Measurements from ENCODE around the gene TRIAP1. TPM values are rescaled to one million over a fixed set of nuclear protein-coding genes. Genes with fewer than 3 reads are reported as not detected.
"Not testable (repeated sequence)": the region's sequence is repeated elsewhere in the genome, so short reads cannot be mapped to it uniquely, and the experiment has no call there.

TRIAP1 gene
- total RNA-seq, 1 donor from 2014 or later: 21.1 TPM

- Histone ChIP-seq H3K9me3 (no peaks in the 10 kb centered on the region), H3K27me3 (no peaks in the 10 kb centered on the region), H3K27ac (no peak overlapping the region), H3K36me3 (peaks cover 90% of the 10 kb centered on the region), H3K4me3 (no peak overlapping the region), H3K4me1 (no peaks in the 10 kb centered on the region)
- intact Hi-C loops (cut with DNase I): no loop called here
- no peak for DNase-seq
- no peak for ATAC-seq
- no peak for TF ChIP-seq CTCF (IDR thresholded peaks at IDR 0.05)
Observed at GRCh38 chr12:120457133-120457532, 10.9 kb upstream of the TRIAP1 start.

- peaks cover 82% of the 10 kb centered on the region for H3K36me3 ChIP-seq
- DNase-seq (no peak), ATAC-seq (no peak)
- no peak overlapping the region for H3K4me3 ChIP-seq
- H3K9me3 ChIP-seq: no peaks in the 10 kb centered on the region
- no peaks in the 10 kb centered on the region for H3K27me3 ChIP-seq
- intact Hi-C loops (cut with DNase I): no loop called here
- no peaks in the 10 kb centered on the region for H3K4me1 ChIP-seq
- TF ChIP-seq CTCF (IDR thresholded peaks at IDR 0.05): no peak
- no peak overlapping the region for H3K27ac ChIP-seq
Observed at GRCh38 chr12:120455302-120455701, 9.1 kb upstream of the TRIAP1 start.

- H3K4me3 ChIP-seq: no peak overlapping the region
- peak; percentile 80 for ATAC-seq
- H3K27ac ChIP-seq: no peak overlapping the region
- no peaks in the 10 kb centered on the region for H3K27me3 ChIP-seq
- TF ChIP-seq CTCF (IDR thresholded peaks at IDR 0.05): peak; percentile 68
- H3K9me3 ChIP-seq: no peaks in the 10 kb centered on the region
- no peaks in the 10 kb centered on the region for H3K4me1 ChIP-seq
- H3K36me3 ChIP-seq: peaks cover 73% of the 10 kb centered on the region
- DNase-seq: no peak
- intact Hi-C loops (cut with DNase I): no loop called here
Observed at GRCh38 chr12:120453977-120454376, 7.8 kb upstream of the TRIAP1 start.

- Histone ChIP-seq H3K27me3 (no peaks in the 10 kb centered on the region), H3K27ac (no peak overlapping the region), H3K36me3 (peaks cover 65% of the 10 kb centered on the region), H3K4me1 (no peaks in the 10 kb centered on the region), H3K9me3 (no peaks in the 10 kb centered on the region), H3K4me3 (no peak overlapping the region)
- ATAC-seq (no peak), DNase-seq (no peak)
- intact Hi-C loops (cut with DNase I): no loop called here
- TF ChIP-seq CTCF (IDR thresholded peaks at IDR 0.05): no peak
Observed at GRCh38 chr12:120453060-120453750, 7.0 kb upstream of the TRIAP1 start.

GRCh38 chr12:120452524-120452923 is 6.3 kb upstream of the TRIAP1 start:
- DNase-seq; H3K27me3 ChIP-seq; ATAC-seq; H3K4me1 ChIP-seq; H3K27ac ChIP-seq; H3K9me3 ChIP-seq; intact Hi-C loops (cut with DNase I); H3K4me3 ChIP-seq: not testable (repeated sequence)
- peaks cover 59% of the 10 kb centered on the region for H3K36me3 ChIP-seq

DNA sequence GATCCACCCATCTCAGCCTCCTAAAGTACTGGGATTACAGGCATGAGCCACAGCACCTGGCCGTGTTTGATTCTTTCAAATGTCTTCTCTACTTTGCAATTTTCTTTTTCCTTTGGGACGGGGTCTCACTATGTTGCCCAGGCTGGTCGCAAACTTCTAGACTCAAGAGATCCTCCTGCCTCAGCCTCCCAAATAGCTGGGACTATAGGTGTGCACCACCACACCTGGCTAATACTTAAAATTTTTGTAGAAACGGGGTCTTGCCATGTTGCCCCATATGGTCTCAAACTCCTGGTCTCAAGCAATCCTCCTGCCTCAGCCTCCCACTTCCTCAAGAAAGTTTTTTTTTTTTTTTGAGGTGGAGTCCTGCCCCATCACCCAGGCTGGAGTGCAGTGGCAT is 1.8 kb upstream of the TRIAP1 start:
- H3K36me3 ChIP-seq: peaks cover 42% of the 10 kb centered on the region
- no peaks in the 10 kb centered on the region for H3K9me3 ChIP-seq
- DNase-seq: no peak
- intact Hi-C loops (cut with DNase I): no loop called here
- peaks cover 20% of the 10 kb centered on the region for H3K4me1 ChIP-seq
- TF ChIP-seq CTCF (IDR thresholded peaks at IDR 0.05): no peak
- H3K27me3 ChIP-seq: no peaks in the 10 kb centered on the region
- ATAC-seq: no peak
- no peak overlapping the region for H3K27ac ChIP-seq
- H3K4me3 ChIP-seq: no peak overlapping the region

- intact Hi-C loops (cut with DNase I); ATAC-seq; DNase-seq; H3K9me3 ChIP-seq; H3K27me3 ChIP-seq: not testable (repeated sequence)
- H3K4me1 ChIP-seq: peaks cover 20% of the 10 kb centered on the region
- H3K4me3 ChIP-seq: peak overlapping the region; percentile 97
- H3K36me3 ChIP-seq: peaks cover 42% of the 10 kb centered on the region
- peak overlapping the region; percentile 94 for H3K27ac ChIP-seq
Observed at GRCh38 chr12:120446844-120447178, 627 bp upstream of the TRIAP1 start.

Data from upper lobe of right lung (tissue), 1 donor.